DOHH2 (cell line): Measurements from ENCODE around the gene MPRIP.

ENCODE experiments used
- EZH2phosphoT487 ChIP-seq: fragments of 200-600 bp; sonication (generic); IDR thresholded peaks from 2 replicates; pipeline ENCODE4 v1.6.1; 2017; ENCODE audit warnings: borderline replicate concordance, mild to moderate bottlenecking, antibody characterized with exemption, low read length, moderate library complexity, mixed read lengths
- TF ChIP-seq, protein P1 (sequence below): fragments of 200-600 bp; sonication (generic); IDR thresholded peaks from one replicate; pipeline ENCODE4 v1.5.1; 2014; ENCODE audit warnings: antibody characterized with exemption, mild to moderate bottlenecking, low read depth, low read length; ENCODE audit not compliant: poor library complexity, severe bottlenecking

DNA sequence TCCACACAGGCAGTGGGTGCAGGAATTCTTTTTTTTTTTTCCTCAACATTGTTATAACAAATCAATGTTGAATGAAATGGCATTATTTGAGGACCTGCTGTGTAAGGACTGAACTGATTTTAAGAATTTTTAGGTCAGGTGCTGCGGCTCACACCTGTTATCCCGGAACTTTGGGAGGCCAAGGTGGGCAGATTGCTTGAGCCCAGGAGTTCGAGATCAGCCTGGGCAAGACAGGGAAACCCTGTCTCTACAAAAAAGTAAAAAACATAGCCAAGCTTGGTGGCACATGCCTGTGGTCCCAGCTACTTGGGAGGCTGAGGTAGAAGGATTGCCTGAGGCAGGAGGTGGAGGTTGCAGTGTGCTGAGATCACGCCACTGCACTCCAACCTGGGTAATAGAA lies 12.4 kb downstream of the MPRIP start:
- TF ChIP-seq, protein P1, sequence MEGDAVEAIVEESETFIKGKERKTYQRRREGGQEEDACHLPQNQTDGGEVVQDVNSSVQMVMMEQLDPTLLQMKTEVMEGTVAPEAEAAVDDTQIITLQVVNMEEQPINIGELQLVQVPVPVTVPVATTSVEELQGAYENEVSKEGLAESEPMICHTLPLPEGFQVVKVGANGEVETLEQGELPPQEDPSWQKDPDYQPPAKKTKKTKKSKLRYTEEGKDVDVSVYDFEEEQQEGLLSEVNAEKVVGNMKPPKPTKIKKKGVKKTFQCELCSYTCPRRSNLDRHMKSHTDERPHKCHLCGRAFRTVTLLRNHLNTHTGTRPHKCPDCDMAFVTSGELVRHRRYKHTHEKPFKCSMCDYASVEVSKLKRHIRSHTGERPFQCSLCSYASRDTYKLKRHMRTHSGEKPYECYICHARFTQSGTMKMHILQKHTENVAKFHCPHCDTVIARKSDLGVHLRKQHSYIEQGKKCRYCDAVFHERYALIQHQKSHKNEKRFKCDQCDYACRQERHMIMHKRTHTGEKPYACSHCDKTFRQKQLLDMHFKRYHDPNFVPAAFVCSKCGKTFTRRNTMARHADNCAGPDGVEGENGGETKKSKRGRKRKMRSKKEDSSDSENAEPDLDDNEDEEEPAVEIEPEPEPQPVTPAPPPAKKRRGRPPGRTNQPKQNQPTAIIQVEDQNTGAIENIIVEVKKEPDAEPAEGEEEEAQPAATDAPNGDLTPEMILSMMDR = no peak
- no peak for TF ChIP-seq EZH2phosphoT487
